ENCODE measurements around the gene APCDD1. TPM values are rescaled to one million over a fixed set of nuclear protein-coding genes. Genes with fewer than 3 reads are reported as not detected.
"Not testable (repeated sequence)": the region's sequence is repeated elsewhere in the genome, so short reads cannot be mapped to it uniquely, and the experiment has no call there.

The APCDD1 gene
- total RNA-seq, 4 donors from 2014 or later, result 4.6 to 13.0 (median 7.5) TPM

GRCh38 chr18:10497206-10497749 is 42.8 kb downstream of the APCDD1 start:
- no peaks in the 10 kb centered on the region for H3K36me3 ChIP-seq
- H3K9me3 ChIP-seq, result no peaks in the 10 kb centered on the region
- ATAC-seq, result no peak
- no peaks in the 10 kb centered on the region for H3K4me1 ChIP-seq
- no peak overlapping the region for H3K4me3 ChIP-seq
- no peaks in the 10 kb centered on the region for H3K27me3 ChIP-seq
- in situ Hi-C loops (cut with MboI; ENCODE audit: low sequenced_read_pairs in 4 of 4), result no loop called here
- TF ChIP-seq CTCF (IDR thresholded peaks at IDR 0.05 in 4 of 5, conservative IDR thresholded peaks at IDR 0.05 in 1 of 5) (no peak), POLR2A (IDR thresholded peaks at IDR 0.05) (no peak)
- no peak for DNase-seq
- no peak overlapping the region for H3K27ac ChIP-seq
- intact Hi-C loops (cut with DNase I; ENCODE audit: low total_unique reads), result no loop called here

- H3K4me3 ChIP-seq, result no peak overlapping the region
- H3K27me3 ChIP-seq, result no peaks in the 10 kb centered on the region
- ATAC-seq (no peak), DNase-seq (no peak)
- H3K4me1 ChIP-seq, result no peaks in the 10 kb centered on the region
- H3K9me3 ChIP-seq, result no peaks in the 10 kb centered on the region
- no peaks in the 10 kb centered on the region for H3K36me3 ChIP-seq
- H3K27ac ChIP-seq, result no peak overlapping the region
- in situ Hi-C loops (cut with MboI; ENCODE audit: low sequenced_read_pairs in 4 of 4) (no loop called here), intact Hi-C loops (cut with DNase I; ENCODE audit: low total_unique reads) (no loop called here)
- TF ChIP-seq POLR2A (IDR thresholded peaks at IDR 0.05) (no peak), CTCF (IDR thresholded peaks at IDR 0.05 in 4 of 5, conservative IDR thresholded peaks at IDR 0.05 in 1 of 5) (no peak)
Measured at GRCh38 chr18:10499230-10499629, 44.8 kb downstream of the APCDD1 start.

- in situ Hi-C loops (cut with MboI; ENCODE audit: low sequenced_read_pairs in 4 of 4), result loop anchor here in 1 of 4 donors (25.0 kb wide), 1 partner anchor 913 kb away; no protein-coding TSS in a partner anchor
Measured at GRCh38 chr18:10500038-10500437, 45.6 kb downstream of the APCDD1 start.

GRCh38 chr18:10504723-10505122 is 50.3 kb downstream of the APCDD1 start:
- no peak for ATAC-seq
- no peak overlapping the region for H3K27ac ChIP-seq
- DNase-seq, result no peak
- in situ Hi-C loops (cut with MboI; ENCODE audit: low sequenced_read_pairs in 4 of 4) (loop anchor here in 1 of 4 donors (25.0 kb wide), 1 partner anchor 917 kb away; no protein-coding TSS in a partner anchor), intact Hi-C loops (cut with DNase I; ENCODE audit: low total_unique reads) (no loop called here)
- peaks cover 0 to 12% (median 0%) of the 10 kb centered on the region in 3 donors for H3K9me3 ChIP-seq
- no peaks in the 10 kb centered on the region for H3K27me3 ChIP-seq
- H3K36me3 ChIP-seq, result no peaks in the 10 kb centered on the region
- no peaks in the 10 kb centered on the region for H3K4me1 ChIP-seq
- TF ChIP-seq CTCF (IDR thresholded peaks at IDR 0.05 in 4 of 5, conservative IDR thresholded peaks at IDR 0.05 in 1 of 5) (no peak), POLR2A (IDR thresholded peaks at IDR 0.05) (no peak)
- no peak overlapping the region for H3K4me3 ChIP-seq

More at GRCh38 chr18:10500038-10500437, 45.6 kb downstream of the APCDD1 start:
- peaks cover 0 to 5% (median 0%) of the 10 kb centered on the region in 3 donors for H3K9me3 ChIP-seq
- no peak overlapping the region for H3K4me3 ChIP-seq
- no peak for TF ChIP-seq CTCF (IDR thresholded peaks at IDR 0.05 in 4 of 5, conservative IDR thresholded peaks at IDR 0.05 in 1 of 5)
- TF ChIP-seq POLR2A (IDR thresholded peaks at IDR 0.05), result no peak
- H3K36me3 ChIP-seq, result no peaks in the 10 kb centered on the region
- ATAC-seq, result no peak
- no peak for DNase-seq
- intact Hi-C loops (cut with DNase I; ENCODE audit: low total_unique reads), result no loop called here
- H3K27me3 ChIP-seq, result no peaks in the 10 kb centered on the region
- H3K27ac ChIP-seq, result no peak overlapping the region
- no peaks in the 10 kb centered on the region for H3K4me1 ChIP-seq

- H3K36me3 ChIP-seq; H3K27ac ChIP-seq; ATAC-seq; DNase-seq; H3K4me3 ChIP-seq; intact Hi-C loops (cut with DNase I; ENCODE audit: low total_unique reads); H3K27me3 ChIP-seq; H3K4me1 ChIP-seq: not testable (repeated sequence)
- H3K9me3 ChIP-seq, result peaks cover 0 to 12% (median 0%) of the 10 kb centered on the region in 3 donors
- in situ Hi-C loops (cut with MboI; ENCODE audit: low sequenced_read_pairs in 4 of 4), result loop anchor here in 1 of 4 donors (25.0 kb wide), 1 partner anchor 919 kb away; no protein-coding TSS in a partner anchor
Measured at GRCh38 chr18:10505892-10506291, 51.5 kb downstream of the APCDD1 start.
